ENCODE measurements around the gene TRAK1.
A peak's percentile ranks its signal among the peaks of the same experiment; 100 is the strongest.

TRAK1 gene

DNA sequence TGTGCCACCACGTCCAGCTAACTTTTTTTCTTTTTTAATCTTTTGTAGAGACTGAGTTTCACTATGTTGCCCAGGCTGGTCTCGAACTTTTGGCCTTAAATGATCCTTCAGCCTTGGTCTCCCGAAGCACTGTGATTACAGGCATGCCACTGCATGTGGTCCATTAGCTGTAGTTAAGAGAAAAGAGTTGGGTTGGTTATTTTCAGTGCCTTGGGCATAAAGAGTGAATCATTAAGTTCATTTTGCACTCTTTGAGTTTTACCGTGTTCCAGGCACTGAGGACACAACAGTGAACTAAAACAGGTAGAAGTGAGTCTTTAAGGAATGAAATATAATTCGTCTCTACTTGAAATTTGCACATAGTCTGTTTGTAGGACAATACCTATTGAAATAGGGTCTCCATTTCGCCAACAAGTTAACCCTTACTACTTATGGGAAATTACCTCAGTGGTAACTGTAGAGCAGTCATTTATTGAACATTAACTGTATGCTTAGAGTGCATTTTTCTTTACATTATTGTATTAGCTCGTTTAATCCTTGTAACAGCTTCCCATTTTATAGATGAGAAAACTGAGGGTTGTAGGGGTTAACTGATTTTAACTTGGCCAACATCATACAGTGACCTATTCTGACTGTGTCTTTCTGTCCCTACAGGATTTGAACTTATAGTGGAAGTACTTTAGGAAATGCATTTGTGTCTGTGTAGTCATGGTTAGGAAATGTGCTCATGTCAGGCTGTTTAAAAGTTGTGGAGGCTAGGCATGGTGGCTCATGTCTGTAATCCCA lies 22.7 kb upstream of the TRAK1 start:
- DNase-seq = no peak

DNA sequence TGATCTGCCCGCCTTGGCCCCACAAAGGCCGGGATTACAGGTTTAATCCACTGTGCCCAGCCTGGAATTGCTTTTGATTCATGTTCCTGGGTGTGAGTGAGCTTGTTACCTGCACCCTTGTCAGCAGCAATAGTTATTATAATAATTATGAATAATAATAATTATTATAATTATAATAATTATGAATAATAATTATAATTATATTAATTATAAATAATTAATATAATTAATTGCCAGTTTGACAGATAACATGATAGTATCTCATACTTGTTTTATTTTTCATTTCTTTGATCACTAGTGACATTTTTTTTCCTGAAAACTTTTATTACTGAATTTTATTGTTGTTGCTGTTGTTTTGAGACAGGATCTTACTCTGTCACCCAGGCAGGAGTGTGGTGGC lies 21.1 kb upstream of the TRAK1 start:
- no peak for DNase-seq

DNA sequence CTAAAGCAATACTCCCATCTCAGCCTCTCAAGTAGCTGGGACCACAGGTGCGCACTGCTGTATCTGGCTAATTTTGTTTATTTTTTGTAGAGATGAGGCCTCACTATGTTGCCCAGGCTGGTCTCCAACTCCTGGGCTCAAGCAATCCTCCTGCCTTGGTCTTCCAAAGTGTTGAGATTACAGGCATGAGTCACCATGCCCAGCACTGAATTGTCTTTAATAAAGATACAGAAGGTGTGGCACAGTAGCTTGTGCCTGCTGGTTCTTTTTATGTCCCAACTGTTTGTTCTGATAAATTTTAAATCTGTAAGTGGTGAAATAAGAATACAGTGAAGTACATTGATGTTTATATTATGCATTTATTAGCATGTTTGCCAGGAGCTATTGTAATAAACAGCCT lies 20.6 kb upstream of the TRAK1 start:
- peak; percentile 30 for DNase-seq

DNA sequence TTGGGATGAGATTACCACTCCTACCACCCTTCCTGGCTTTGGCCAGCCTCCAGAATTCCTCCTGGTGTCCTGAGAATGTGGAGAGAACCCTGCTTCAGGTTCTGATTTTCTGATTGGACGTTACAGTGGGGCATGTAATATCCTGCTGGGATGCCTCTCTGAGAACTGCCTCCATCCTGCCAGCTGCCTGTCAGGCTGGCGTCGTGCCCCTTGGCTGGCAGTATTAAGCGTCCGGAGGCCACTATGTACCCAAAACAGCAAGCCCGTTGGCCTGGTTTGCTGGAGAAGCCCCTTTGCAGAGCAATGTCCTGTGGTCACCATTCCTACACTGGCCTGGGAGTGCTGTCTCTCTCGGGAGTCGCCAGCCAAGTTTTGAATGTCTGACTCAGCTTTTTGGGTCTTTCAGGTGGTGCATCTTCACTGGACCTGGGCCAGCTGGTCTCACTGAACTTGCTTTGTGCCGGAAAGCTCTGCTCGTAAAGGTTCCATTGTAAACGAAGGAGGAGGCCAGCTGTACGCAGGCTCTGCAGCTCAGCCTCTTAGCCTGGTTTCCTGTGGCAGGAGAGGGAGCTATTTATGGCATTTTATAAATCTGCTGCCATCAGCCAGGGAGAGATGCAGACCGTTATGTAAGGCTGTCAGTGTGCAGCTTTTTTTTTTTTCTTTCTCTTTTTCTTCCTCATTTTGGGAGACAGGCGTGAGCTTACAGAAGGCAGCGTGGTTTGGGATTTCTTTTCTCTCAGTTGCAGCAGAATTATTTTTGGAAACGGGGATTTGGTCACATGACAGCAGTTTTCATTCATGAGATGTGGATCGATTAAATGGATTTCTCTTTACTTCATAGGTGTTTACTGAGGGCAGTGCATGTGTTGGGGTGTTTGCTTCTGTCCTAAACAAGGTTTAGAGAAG lies 19.0 kb upstream of the TRAK1 start:
- peak; percentile 81 for DNase-seq

DNA sequence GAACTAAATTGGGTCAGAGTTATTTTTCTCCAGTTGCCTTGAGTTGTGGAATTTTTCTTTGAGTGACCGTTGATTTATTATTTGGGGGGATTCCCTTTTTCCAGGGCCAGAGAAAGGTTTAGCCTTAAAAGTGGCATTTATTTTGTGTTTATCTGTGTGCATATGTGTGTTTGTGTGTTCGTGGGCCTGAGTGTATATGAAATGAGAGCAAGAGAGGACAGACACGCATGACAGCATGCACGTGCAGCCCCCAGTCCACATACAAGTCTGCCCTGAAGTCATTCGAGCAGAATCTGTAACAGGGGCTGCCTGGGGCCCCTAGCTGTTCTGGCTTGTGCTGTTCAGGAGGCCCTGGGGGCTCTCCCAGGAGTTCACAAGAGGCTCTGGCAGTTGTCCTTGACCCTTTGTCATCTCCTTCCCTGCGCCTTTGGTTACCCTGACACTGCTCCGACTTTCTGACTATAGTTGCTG lies 18.3 kb upstream of the TRAK1 start:
- no peak for DNase-seq

DNA sequence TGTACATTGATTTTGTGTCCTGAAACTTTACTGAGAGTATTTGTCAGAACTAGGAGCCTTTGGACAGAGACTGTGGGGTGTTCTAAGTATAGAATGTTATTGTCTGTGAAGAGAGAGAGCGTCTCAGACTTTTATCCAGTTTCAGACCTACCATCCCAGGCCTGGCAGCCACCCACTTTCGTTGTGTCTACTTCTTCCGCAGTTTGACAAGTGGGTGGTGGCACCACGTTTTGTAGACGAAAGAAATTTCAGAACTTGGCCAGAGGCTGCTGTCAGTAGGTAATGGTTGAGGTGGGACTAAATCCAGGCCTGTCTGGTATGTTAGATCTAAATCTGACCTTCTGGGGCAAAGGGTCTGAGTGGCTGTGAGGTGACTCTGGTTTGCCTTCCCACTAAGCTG lies 13.4 kb upstream of the TRAK1 start:
- no peak for DNase-seq

DNA sequence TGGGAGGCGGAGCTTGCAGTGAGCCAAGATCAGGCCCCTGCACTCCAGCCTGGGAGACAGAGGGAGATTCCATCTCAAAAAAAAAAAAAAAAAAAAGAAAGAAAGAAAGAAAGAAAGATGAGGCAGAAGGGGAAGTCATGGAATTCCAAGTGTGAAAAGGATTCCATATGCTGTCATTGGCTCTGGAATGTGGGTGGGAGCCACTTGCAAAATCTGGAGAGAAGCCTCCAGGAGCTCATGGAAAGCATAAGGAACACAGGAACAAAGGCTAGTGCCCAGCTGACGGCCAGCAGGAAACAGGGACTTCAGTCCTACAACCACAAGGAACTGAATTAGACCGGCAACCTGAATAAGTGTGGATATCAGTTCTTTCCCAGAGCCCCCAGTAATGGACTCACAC lies 12.5 kb upstream of the TRAK1 start:
- peak; percentile 73 for DNase-seq

DNA sequence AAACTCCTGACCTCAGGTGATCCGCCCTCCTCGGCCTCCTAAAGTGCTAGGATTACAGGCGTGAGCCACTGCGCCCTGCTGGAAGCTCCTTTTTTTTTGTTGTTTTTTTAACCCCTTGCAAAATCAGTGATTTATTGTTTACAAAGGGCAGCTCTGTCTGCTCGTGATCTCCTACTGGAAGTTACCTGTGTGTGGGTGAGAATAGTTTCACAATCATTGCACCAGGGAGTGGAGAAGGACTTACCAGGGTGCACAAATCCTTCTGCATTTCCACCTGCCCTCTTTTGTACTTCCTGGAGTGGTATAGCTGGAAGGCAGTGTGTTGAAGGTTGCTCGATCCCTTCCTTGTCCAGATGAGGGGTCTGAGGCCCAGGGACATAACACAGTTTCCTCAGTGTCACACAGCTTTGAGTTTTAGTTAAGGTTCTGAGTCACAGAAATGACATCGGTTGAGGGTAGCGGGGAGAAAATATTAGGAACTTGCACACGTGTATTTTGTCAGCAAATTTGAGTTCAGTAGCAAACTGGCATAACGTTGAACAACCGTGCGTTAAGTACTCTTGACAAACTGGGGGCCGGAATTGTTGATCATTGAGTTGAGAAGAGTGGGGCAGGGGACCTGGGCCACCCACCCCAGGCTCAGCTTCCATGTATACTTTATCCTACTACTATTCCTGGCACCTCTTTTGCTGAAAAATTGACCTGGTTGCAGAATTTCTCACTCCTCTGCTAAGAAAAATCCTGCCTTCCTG lies 11.3 kb upstream of the TRAK1 start:
- DNase-seq = no peak

DNA sequence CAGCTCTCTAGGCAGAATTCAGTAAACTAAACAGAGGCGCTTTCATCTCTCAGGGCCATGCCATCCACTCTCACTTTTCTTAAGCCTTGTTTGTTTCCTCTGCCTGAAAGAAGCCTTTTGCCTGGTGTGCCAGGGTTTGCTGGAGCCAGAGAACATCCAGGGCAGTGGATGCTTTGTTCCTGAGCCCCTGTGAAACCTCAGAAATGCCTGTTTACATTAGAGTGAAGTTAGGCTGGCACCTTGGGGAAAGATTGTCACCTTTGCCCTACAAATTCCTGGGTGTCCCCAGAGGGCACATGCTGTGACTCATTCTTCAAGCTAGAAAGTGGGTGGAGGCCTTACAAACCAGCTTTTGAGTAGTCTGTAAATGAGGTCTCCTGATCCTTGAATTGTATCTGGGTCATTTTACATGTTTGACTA lies 10.7 kb upstream of the TRAK1 start:
- DNase-seq = peak; percentile 85

DNA sequence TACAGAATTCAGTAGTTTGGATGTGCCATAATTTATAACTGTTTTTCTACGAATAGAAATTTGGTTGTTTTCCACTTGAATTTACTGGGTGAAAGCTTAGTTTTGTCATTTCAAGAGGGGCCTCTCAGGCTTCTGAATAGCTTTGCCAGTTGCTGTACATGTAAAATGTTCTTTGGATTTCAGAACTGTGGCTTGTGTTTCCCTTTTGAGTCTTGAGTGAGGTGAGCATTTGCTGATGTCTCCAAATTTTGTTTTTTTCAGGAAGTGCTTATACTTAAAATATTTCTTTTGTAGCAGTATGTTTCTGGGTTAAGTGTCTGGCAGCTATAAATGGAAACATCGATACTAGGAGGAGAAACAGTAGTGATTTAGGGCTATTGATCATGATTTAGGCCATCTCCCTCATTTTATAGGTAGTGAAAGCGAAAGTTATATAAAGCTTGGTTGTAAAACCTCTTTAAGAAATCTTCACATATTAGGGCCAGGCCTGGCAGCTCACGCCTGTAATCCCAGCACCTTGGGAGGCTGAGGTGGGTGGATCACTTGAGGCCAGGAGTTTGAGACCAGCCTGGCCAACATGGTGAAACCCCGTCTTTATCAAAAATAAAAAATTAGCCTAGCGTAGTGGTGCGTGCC lies 9.2 kb upstream of the TRAK1 start:
- no peak for DNase-seq

DNA sequence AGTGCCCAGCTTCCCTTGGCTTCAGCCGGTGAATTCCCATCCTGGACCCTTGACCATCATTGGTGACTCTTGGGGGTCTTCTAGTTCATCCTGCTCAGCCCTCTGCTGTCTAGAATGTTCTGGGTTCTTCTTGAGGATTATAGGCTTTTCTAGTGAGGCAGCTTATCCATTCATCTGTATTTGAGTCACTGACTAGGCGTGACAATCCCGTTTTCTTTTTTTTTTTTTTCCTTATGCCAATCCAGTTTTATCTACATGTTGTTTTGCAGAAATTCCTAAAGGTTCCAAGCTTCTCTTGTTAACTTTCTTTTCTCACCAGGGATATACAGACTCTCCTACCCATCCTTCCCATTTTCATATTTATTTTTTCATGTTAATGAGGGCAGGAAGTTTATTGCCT lies 6.6 kb upstream of the TRAK1 start:
- no peak for DNase-seq

DNA sequence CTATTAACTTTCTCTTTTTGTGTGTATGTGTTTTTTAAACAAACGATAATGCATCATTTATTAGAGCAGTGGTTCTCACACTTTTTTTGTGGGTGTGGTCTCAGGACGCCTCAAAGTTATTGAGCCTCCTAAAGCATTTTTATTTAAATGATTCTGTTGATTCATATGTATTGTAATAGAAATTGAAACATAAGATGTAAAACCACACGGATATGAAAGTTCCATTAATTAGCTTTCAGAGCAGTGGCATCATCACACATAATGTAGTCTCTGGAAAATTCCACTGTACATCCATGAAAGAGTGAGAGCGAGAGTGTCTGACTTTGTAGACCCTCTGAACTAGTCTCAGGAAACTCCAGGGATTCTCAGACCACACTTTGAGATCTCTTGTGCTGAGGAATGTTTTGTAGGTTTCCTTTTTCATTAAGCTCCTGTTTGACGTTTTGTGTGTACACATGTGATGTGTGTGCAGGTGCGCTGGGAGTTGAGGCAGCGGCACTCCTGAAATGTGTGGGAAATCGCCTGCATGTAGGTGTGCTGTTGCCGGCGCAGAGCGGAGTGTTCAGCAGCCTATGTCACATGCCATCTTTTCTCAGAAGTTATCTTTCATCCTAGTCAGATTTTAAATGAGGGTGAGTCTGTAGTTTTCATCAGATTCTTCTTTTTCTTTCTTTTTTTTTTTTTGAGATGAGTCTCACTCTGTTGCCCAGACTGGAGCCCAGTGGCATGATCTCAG lies 5.3 kb upstream of the TRAK1 start:
- no peak for DNase-seq

DNA sequence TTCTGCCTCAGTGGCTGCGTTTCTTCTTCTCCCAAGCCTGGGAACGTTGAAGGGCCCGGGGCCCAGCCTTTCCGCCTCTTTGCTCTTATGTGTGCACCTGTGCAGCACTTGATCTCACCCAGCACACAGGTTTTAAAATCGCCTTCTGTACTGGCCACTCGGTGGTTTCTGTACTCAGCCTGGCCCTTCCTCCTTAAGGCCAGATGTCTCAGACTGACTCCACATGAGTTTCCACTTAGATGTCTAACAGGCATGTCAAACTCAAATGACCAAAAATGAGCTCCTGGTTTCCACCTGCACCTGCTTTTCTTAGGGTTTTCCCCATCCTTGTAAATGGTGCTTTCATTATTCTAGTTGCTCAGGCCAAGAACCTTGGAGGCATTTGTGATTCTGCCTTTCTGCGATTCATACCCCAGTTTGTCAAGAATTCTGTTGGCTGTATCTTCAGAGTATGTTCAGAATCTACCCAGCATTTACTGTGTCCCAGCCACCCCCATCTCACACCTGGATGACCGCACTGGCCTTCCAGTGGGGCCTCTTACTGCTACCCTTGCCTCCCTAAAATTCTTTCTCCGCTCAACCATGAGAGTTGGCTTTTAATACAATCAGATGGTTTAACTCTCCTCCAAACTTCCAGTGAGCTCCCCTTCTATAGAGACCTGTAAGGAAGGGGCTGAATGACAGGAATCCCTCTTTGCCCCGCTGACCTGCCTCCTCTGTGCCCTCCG lies 2.2 kb upstream of the TRAK1 start:
- no peak for DNase-seq

DNA sequence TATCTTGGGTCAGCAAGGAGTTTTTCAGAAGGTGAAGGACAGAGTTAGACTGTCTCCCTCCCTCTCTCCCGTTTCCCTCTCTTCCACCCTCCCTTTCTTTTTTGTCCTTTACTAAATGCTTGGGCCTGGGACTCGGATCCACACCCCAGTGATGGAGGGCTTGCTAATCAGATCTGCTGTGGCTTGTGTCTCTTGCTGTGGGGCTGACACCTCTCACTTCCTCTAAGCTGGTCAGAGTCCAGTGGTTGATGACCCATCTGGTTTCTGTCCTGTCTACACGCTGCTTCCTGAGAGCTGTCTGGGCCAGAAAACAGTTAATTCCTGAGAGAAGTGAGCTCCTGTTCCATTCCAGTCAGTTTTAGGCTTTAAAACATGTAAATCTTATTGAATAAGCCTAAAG lies 849 bp downstream of the TRAK1 start:
- no peak for DNase-seq

DNA sequence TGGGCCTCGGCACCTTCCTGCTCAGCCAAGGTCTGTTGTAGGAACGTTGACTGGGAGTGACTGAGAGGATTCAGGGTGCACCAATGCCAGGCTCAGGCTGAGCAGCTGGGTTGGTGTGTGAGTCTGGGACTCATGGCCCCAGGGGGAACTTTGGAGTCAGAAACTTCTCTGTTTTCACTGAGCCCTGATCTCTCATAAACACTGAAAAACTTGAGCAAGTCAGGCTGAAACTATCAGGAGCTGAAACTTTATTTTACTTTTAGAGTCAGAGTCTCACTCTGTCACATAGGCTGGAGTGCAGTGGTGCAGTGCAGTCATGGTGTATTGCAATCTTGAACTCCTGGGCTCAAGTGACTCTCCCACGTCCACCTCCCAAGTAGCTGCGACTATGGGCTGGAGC lies 3.0 kb downstream of the TRAK1 start:
- DNase-seq = no peak

DNA sequence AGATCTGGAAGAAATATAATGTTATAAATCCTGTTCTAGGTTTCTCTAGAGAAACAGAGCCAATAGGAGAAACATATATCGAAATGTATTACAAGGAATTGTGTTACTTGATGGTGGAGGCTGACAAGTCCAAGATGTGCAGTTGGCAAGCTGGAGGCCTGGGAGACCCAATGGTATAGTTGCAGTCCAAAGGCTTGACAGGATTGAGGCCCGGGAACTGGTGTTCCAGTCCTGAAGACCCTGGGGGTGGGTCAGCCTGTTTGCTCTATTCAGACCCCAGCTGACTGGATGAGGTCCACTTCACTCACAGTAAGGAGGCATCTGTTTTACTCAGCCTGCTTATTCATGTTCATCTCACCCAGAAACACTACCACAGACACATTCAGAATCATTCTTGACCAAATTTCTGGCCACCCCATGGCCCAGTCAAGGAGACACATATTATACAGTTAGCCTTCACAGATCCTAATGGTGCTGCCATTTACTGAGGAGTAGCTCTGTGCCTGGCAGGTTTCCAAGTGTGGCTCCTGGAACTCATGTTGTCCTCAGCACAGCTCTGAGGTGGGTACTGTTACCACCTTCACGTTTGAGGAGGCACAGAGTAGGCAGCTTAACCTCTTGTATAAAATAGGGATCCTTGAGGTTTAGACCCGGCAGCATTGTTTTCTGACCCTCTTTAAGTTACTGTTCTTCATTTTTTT lies 3.7 kb downstream of the TRAK1 start:
- DNase-seq = no peak

DNA sequence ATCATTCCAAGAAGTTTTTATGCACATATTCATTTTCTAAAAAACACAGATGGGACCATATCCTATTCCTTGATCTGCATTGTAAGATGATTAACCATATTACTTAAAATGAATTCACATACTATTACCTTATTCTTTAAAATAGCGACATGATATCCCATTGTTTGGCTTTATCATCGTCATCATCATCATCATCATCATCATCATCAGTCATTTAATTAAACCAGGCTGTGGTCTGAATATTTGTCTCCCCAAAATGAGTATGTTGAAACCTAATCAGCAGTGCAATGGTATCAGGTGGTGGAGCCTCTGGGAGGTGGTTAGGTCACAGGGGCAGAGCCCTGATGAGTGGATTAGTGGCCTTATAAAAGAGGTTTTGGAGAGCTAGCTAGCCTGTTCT lies 4.4 kb downstream of the TRAK1 start:
- DNase-seq = no peak

DNA sequence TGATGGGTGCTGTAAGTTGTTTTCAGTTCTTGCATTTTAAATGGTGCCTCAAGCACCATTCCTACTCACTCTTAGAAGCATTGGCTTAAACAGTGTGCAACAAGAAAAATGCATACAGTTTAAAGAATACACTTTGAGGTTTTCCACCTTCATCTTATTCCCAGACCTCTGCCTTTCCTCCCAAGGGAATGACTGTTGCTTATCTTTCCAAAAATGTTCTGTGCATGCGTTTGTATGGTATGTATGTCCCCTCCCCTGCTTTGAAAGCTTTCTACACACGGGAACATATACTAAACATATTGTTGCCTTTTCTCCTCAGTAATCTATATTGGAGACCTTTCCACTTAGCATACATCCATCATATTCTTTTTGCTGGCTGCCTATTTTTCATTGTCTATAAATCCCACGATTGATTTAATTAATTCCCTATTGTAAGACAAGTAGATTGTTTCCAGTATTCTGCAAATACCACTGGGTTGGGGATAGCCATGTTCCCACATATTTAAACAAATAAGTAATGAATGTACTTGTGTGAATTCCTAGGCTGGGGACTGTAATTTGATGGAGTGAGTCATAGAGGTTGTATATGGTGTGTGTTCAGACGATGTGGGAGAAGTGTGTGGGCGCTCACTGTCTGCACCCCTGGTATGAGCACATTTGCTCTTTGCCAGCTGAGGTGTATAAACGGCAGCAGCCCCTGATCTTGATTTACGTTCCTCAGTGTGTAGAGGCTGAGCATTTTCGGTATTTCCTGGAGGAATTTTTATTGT lies 5.8 kb downstream of the TRAK1 start:
- DNase-seq = peak; percentile 84

DNA sequence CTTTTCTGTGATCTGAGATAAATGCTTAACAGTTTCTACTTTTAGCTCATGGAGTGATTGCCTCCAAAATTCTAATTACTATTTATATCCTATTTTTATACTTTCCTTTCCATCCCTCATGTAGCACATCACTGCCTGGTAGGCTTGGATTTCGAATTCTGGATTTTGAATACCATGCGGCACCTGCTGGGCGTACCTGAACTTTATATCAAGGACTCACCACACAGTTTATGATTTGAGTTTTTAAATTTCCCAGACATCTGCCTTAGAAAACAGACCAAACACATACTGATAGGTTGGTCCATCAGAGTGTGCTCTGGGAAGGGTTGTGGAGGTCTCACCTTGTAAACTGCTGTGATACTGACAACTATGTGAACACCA lies 6.4 kb downstream of the TRAK1 start:
- DNase-seq = no peak

DNA sequence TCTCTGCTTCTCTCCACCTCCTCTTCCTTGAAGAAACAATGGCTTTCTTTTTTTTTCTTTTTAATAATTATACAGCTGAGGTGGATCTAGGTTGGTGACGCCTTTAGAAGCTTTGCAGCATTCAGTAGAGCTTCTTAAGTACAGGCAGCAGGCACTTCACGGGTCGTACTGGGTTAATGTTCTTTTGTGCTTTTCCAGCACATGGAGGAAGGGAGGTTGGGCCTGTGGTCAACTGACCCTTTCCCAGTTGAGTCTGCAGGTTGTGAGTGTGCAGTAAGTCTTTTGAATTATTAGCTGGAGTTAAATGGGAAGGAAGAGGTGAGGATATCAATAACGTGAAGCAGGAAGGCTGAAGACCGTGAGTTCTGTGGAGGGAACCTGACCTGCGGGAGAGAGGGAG lies 7.0 kb downstream of the TRAK1 start:
- DNase-seq = no peak
